HEK293 (cell line): ENCODE measurements around the gene TINCR.
A peak's percentile ranks its signal among the peaks of the same experiment; 100 is the strongest.

Source experiments
- BCL11B ChIP-seq: fragments of 450-650 bp; formaldehyde crosslinking; IDR thresholded peaks from 2 replicates; pipeline ENCODE4 v1.5.1; 2016; ENCODE audit warnings: low read depth, missing biosample characterization, missing genetic modification characterization
- BCL6B ChIP-seq: fragments of 450-650 bp; formaldehyde crosslinking; IDR thresholded peaks from 2 replicates; pipeline ENCODE4 v1.5.1; 2017; ENCODE audit warnings: missing biosample characterization, missing genetic modification characterization
- GFI1B ChIP-seq: fragments of 450-650 bp; formaldehyde crosslinking; IDR thresholded peaks from 2 replicates; pipeline ENCODE4 v1.5.1; 2016; ENCODE audit warnings: missing biosample characterization, missing genetic modification characterization
- GLIS2 ChIP-seq: fragments of 450-650 bp; formaldehyde crosslinking; IDR thresholded peaks from 2 replicates; pipeline ENCODE4 v1.5.1; 2016; ENCODE audit warnings: missing biosample characterization, missing genetic modification characterization
- HIC1 ChIP-seq: fragments of 450-650 bp; formaldehyde crosslinking; IDR thresholded peaks from 2 replicates; pipeline ENCODE4 v1.5.1; 2016; ENCODE audit warnings: missing biosample characterization, missing genetic modification characterization
- HOXA7 ChIP-seq: sonication (generic); formaldehyde crosslinking; IDR thresholded peaks from 2 replicates; pipeline ENCODE4 v1.8.1; 2022; ENCODE audit warnings: missing genetic modification reagents, borderline replicate concordance
- MYNN ChIP-seq: fragments of 450-650 bp; formaldehyde crosslinking; IDR thresholded peaks from 2 replicates; pipeline ENCODE4 v1.5.1; 2016; ENCODE audit warnings: missing biosample characterization, missing genetic modification characterization, borderline replicate concordance
- PATZ1 ChIP-seq: fragments of 450-650 bp; formaldehyde crosslinking; IDR thresholded peaks from 2 replicates; pipeline ENCODE4 v1.5.1; 2016; ENCODE audit warnings: missing biosample characterization, missing genetic modification characterization
- PRDM4 ChIP-seq: fragments of 450-650 bp; formaldehyde crosslinking; IDR thresholded peaks from 2 replicates; pipeline ENCODE4 v1.5.1; 2017; ENCODE audit warnings: missing biosample characterization, missing genetic modification characterization
- SP7 ChIP-seq: fragments of 450-650 bp; formaldehyde crosslinking; IDR thresholded peaks from 2 replicates; pipeline ENCODE4 v1.5.1; 2016; ENCODE audit warnings: missing biosample characterization, missing genetic modification characterization
- ZBTB10 ChIP-seq: fragments of 450-650 bp; formaldehyde crosslinking; IDR thresholded peaks from 2 replicates; pipeline ENCODE4 v1.5.1; 2016; ENCODE audit warnings: missing biosample characterization, missing genetic modification characterization
- ZBTB17 ChIP-seq: fragments of 450-650 bp; formaldehyde crosslinking; IDR thresholded peaks from 2 replicates; pipeline ENCODE4 v1.5.1; 2016; ENCODE audit warnings: missing biosample characterization, missing genetic modification characterization
- ZBTB21 ChIP-seq: fragments of 450-650 bp; formaldehyde crosslinking; IDR thresholded peaks from 2 replicates; pipeline ENCODE4 v1.5.1; 2017; ENCODE audit warnings: missing biosample characterization, missing genetic modification characterization
- ZBTB7A ChIP-seq: fragments of 450-650 bp; formaldehyde crosslinking; IDR thresholded peaks from 2 replicates; pipeline ENCODE4 v1.5.1; 2016; ENCODE audit warnings: low read depth, missing biosample characterization, missing genetic modification characterization
- ZEB2 ChIP-seq: fragments of 450-650 bp; formaldehyde crosslinking; IDR thresholded peaks from 2 replicates; pipeline ENCODE4 v1.5.1; 2016; ENCODE audit warnings: missing biosample characterization, missing genetic modification characterization
- ZFP41 ChIP-seq: fragments of 450-650 bp; formaldehyde crosslinking; IDR thresholded peaks from 2 replicates; pipeline ENCODE4 v1.5.1; 2016; ENCODE audit warnings: missing biosample characterization, missing genetic modification characterization, borderline replicate concordance
- ZIC2 ChIP-seq: fragments of 450-650 bp; formaldehyde crosslinking; IDR thresholded peaks from 2 replicates; pipeline ENCODE4 v1.5.1; 2016; ENCODE audit warnings: missing biosample characterization, missing genetic modification characterization
- ZNF114 ChIP-seq: fragments of 450-650 bp; formaldehyde crosslinking; IDR thresholded peaks from 2 replicates; pipeline ENCODE4 v1.5.0; 2017; ENCODE audit warnings: missing biosample characterization, missing genetic modification characterization
- ZNF140 ChIP-seq: fragments of 450-650 bp; formaldehyde crosslinking; IDR thresholded peaks from 2 replicates; pipeline ENCODE4 v1.5.1; 2016; ENCODE audit warnings: missing biosample characterization, missing genetic modification characterization
- ZNF274 ChIP-seq, 2 experiments: fragments of 200-500 bp in 1 of 2; fragments of 450-650 bp in 1 of 2; sonication (Bioruptor generic) in 1 of 2; formaldehyde crosslinking in 1 of 2; IDR thresholded peaks; 2 replicates each; pipeline versions ENCODE4 v1.5.1 to v1.6.1; 2014 to 2016; ENCODE audit warnings: borderline replicate concordance in 1 of 2, inconsistent platforms in 1 of 2, low read length in 1 of 2, missing biosample characterization in 1 of 2, missing genetic modification characterization in 1 of 2
- ZNF585B ChIP-seq: fragments of 450-650 bp; formaldehyde crosslinking; IDR thresholded peaks from 2 replicates; pipeline ENCODE4 v1.5.1; 2016; ENCODE audit warnings: missing biosample characterization, missing genetic modification characterization
- ZNF600 ChIP-seq: fragments of 450-650 bp; formaldehyde crosslinking; IDR thresholded peaks from 2 replicates; pipeline ENCODE4 v1.5.1; 2016; ENCODE audit warnings: missing biosample characterization, missing genetic modification characterization
- ZNF629 ChIP-seq: fragments of 450-650 bp; formaldehyde crosslinking; IDR thresholded peaks from 2 replicates; pipeline ENCODE4 v1.5.1; 2017; ENCODE audit warnings: missing biosample characterization, missing genetic modification characterization
- ZNF654 ChIP-seq: fragments of 450-650 bp; formaldehyde crosslinking; IDR thresholded peaks from 2 replicates; pipeline ENCODE4 v1.5.1; 2016; ENCODE audit warnings: low read depth, missing biosample characterization, missing genetic modification characterization
- ZNF677 ChIP-seq: fragments of 450-650 bp; IDR thresholded peaks from 2 replicates; pipeline ENCODE4 v1.5.0; 2018; ENCODE audit warnings: missing biosample characterization, mild to moderate bottlenecking, missing genetic modification characterization, moderate library complexity
- ZNF785 ChIP-seq: fragments of 450-650 bp; formaldehyde crosslinking; IDR thresholded peaks from 2 replicates; pipeline ENCODE4 v1.5.1; 2016; ENCODE audit warnings: missing biosample characterization, missing genetic modification characterization
- ZSCAN5A ChIP-seq: fragments of 450-650 bp; formaldehyde crosslinking; IDR thresholded peaks from 2 replicates; pipeline ENCODE4 v1.5.1; 2016; ENCODE audit warnings: missing biosample characterization, missing genetic modification characterization

Gene TINCR

GRCh38 chr19:5536337-5536894 lies 31.3 kb downstream of the TINCR start (continued):
- TF ChIP-seq ZFP41 (tag by site-specific recombination), result no peak
- TF ChIP-seq SP7, result peak; percentile 72
- TF ChIP-seq MYNN (tag by site-specific recombination), result no peak
- no peak for TF ChIP-seq ZNF677
- no peak for TF ChIP-seq ZBTB7A (tag by site-specific recombination)
- TF ChIP-seq ZNF600, result peak; percentile 70
- no peak for TF ChIP-seq ZNF654 (tag by site-specific recombination)
- TF ChIP-seq ZNF274 (IDR thresholded peaks at IDR 0.05; ENCODE audit: low read length), result no peak
- TF ChIP-seq ZNF274 (tag by site-specific recombination; IDR thresholded peaks at IDR 0.05; ENCODE audit: borderline replicate concordance), result no peak
- no peak for TF ChIP-seq ZNF785 (tag by site-specific recombination)
- TF ChIP-seq GFI1B (tag by site-specific recombination), result no peak
- no peak for TF ChIP-seq PRDM4 (tag by site-specific recombination)
- peak; percentile 95 for TF ChIP-seq ZIC2
- no peak for TF ChIP-seq ZSCAN5A (tag by site-specific recombination)
- TF ChIP-seq HOXA7, result no peak
- TF ChIP-seq ZNF629 (tag by site-specific recombination), result 0 out of 2 replicates have a peak, but pooled peaks have one; percentile 15
- no peak for TF ChIP-seq ZBTB10
- TF ChIP-seq ZNF585B (tag by site-specific recombination), result no peak
- TF ChIP-seq ZBTB21 (tag by site-specific recombination), result no peak
- peak; percentile 83 for TF ChIP-seq PATZ1 (tag by site-specific recombination)
- peak; percentile 77 for TF ChIP-seq ZEB2
- no peak for TF ChIP-seq ZNF114 (tag by site-specific recombination)
- TF ChIP-seq BCL6B (tag by site-specific recombination), result no peak
- no peak for TF ChIP-seq HIC1
- TF ChIP-seq ZBTB17 (tag by site-specific recombination), result peak; percentile 37; the same call in 1 of the 2 replicates
- no peak for TF ChIP-seq BCL11B (tag by site-specific recombination)
- TF ChIP-seq GLIS2 (tag by site-specific recombination), result peak; percentile 72
- no peak for TF ChIP-seq ZNF140 (tag by site-specific recombination)
